HG03571 (cell line): ENCODE data around the gene TMPRSS7.
"Not testable (repeated sequence)": the region's sequence is repeated elsewhere in the genome, so short reads cannot be mapped to it uniquely, and the experiment has no call there.

Experiments used
- ATAC-seq: cut with Tn5 transposase; IDR thresholded peaks from one replicate; pipeline ENCODE4 v1.9.1; 2021; ENCODE audit not compliant: unreplicated experiment

TMPRSS7 gene

DNA sequence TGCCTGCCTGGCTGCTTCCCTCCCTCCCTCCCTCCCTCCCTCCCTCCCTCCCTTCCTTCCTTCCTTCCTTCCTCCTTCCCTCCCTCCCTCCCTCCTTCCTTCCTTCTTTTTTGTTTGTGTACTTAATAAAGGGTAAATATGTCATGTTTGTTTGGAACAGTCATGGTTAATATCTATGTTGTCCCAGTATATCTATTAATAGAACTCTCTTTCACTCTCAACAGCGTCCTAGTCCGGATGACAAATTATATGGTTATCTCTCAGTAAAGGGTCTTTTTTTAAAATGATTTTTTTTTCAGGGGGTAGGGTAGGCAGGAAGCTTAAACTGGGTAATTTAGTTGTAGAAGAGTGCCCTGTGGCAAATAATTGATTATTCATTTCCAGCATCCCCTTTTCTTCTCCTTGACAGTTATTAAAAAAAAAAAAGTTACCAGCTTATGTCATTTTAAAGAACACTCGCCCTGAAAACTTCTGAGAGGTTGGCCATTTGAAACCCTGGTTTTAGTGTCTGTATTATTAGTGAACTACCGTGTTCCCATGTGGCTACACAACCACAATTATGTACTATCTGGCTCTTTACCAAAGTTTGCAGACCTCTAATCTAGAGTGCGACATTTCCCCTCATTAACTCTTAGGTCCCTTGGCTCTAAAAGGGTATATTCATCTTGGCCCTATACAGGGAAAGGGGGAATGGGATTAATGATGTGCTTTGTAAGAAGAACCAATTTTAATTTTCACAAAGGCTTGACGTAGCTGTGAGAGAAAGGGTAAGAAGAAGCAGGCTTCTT is 22.1 kb upstream of the TMPRSS7 start:
- ATAC-seq = no peak

DNA sequence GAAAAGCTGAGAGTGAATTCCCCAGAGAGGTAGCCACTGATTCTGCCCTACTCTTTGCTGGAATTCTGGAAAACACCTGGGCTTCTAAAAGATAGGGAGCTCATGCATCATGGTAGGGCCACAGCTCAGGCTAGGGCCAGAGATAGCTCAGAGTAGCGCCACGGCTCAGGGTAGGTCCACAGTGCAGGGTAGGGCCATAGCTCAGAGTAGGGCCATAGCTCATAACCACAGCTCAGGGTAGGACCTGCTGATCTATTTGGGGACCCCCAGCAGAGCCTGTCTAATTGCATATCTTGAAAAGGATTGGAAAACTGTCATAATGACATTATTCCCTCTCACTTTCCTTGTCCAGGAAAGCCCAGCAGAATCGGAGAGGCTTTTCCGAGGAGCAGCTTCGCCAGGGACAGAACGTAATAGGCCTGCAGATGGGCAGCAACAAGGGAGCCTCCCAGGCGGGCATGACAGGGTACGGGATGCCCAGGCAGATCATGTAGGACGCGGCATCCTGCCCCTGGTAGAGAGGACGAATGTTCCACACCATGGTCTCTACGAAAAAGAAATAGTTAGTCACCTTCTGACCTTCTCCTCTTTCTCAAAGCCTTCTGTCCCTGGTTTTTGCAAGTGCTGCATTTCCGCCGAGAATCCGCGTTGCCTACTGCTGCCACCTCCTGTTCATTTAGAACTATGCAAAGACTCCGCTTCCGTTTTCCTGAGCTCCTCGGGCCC is 21.3 kb upstream of the TMPRSS7 start:
- peak; percentile 80 for ATAC-seq

DNA sequence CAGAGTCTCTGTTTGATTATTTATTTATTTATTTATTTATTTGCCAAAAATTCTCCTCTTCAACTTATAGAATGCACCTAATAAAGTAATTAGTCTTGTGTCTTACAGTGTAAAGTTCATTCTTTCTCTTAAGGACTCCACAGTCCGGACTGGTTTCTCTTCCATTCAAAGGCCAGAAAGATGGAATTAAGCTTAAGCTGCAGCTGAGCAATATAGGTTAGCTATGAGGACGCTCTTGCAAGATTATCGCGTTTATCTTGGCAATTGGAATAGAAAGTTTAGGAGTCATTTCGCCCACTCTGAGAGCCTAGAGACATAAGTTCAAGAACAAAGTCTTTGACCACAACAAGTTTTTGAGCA is 20.8 kb upstream of the TMPRSS7 start:
- ATAC-seq = no peak

DNA sequence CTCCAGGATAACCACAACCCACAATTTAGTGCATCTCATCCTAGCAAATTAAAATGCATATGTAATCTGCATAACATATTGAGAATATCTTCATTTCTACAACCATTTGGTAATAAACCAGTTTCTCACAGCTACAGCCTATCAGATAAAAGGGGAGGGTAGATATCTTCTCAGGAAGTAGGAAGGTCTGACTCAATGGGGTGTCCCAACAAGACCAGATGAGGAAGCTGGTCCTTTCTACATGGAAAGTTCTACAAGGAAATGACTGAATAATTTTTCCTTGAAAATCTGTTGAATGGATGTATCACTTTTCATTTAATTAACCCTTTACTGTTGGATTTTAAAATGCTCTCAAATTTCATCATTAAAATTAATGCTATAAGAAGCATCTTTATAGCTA is 17.4 kb upstream of the TMPRSS7 start:
- ATAC-seq = no peak

DNA sequence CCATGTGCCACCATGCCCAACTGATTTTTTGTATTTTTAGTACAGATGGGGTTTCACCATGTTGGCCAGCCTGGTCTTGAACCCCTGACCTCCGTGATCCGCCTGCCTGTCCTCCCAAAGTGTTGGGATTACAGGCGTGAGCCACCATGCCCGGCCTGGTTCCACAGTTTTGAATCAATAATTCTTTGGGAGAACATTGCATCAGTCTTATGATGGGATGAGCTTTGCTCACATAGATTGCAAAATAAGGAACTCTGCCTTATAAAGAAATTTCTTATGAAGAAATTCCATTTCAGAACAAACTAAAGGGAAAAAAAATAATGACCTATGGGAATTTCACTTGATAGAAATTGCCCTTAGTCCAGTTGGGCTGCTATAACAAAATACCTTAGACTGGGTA is 15.8 kb upstream of the TMPRSS7 start:
- no peak for ATAC-seq

DNA sequence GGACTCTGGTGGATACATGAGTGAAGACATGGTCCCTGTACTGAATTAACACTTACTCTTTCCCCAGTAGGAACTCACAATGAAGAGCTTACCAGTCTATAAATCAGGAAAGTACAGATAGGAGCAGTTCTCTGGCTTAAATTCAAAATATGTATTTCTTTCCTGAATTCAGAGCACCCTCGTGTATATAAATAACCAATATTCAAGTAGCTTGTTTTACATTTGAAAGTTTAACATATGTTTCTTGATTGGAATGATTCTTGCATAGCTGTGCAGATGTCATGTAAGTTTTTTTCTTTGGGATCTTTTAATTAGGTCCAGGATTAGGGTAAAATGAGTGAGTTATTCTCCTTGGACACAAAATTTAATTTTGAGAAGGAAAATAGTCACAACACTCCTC is 14.8 kb upstream of the TMPRSS7 start:
- no peak for ATAC-seq

DNA sequence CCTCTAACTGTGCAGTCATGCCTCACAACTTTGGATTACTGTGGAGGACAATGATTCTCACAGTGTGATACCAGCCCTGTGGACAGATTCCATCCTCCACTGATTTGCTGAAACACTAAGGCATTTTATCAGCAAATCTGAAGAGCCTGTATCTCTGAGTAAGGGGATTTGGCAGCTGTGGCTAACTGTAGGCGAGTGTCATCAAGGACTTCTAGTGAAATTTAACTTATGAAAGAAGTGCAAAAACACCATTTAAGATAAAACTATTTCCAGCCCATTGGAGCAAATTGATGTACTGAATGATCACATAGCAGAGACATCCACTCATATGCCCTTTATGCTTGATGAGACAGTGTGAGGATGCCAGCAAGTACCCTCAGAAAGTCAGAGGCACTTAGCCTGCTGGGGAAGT is 13.9 kb upstream of the TMPRSS7 start:
- no peak for ATAC-seq

DNA sequence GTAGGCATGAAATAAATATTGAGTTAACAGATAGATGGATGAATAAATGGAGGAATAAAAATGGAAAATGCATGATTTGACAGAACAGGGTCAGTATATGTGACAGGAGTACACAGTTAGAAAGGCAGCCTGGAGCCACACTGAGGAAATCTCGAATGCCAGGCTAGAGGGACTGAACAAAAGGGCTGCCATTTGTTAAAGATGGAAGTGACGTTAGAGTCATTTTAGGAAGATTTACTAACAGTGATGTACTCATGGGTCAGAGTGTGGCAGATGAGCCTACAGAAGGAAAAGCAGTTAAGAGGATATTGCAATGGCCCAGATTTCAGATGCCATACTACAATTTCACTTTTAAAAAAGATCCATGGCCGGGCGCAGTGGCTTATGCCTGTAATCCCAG is 7.4 kb upstream of the TMPRSS7 start:
- no peak for ATAC-seq

DNA sequence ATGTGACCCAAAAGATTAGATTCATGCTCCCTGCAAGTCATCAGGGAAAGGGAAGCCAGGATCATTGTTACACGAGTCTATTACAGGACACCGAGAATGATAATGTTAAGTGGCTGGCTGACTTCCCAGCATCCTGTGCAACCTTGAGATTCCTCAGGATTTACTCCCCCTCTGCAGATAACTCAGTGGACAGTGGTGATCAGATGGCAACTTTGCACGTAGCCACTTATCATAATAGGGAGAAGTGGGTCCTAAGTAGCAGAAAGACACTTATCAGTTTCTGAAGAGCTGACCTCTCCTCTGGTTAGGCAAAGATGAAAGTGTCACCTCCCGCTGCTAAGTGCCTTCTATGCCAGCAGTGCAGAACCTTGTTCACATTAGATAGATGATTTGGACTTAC is 6.7 kb upstream of the TMPRSS7 start:
- ATAC-seq = no peak

DNA sequence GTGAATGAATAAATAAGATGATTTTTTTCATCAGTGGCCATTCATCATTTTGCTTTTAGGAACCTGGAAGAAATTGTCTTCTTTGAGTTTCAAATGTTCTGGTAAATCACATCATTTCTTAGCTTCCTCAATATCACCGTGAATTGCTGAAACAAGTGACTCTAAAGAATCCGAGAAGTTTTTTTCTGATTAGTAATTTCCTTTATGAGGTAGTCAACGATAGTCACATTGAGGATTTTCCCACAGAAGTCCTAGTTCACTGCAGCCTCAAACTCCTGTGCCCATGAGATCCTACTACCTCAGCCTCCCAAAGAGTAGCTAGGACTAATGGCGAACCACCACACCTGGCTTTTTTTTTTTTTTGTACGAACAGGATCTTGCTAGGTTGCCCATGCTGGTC is 3.6 kb upstream of the TMPRSS7 start:
- no peak for ATAC-seq

DNA sequence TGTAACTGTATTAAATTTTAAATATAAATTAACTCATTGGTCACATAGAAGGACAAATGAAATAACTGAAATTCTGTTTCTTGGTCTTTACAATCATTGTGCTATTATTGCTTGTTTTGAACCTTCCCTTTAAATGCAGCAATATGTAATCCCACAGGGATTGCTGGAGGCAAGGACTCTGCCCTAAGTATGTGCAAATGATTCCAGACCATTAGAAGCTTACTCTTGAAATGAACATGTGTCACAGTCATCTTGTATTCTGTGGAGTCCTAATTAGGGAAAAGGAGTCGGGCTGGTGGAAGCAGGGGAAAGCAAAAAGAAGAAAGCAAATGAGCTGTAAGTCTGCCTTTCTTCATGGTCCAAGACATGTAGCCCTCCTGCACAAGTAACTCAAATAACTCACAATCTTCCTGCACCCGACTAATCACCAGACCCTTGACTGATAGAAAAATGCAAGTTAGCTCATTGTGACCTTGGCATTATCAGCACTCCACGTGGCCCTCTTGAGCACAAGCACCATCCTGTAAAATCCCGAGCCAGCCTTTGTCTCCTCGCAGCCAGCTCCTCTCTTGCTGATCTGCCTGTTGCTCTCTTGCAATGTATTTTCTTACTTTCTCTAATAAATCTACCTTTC is 2.3 kb upstream of the TMPRSS7 start:
- no peak for ATAC-seq

DNA sequence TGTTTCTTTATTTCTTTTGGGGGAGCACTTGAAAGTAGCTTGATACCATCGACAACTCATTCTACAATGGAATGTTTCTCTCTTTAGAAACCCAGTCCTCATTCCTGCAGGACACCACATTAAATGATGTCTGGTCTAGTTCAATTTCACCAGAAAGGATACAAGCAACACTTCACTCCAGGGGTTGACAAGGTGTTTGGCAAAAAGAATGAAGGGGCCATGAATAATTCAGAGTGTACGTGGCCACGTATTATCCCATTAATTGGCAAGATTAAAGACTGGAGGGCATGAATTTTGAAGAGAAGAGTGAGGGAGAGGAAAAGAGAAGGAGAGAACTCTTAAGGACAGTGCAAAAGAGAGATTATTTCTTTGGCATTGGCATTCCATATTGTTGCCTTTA is 705 bp downstream of the TMPRSS7 start:
- ATAC-seq = no peak

DNA sequence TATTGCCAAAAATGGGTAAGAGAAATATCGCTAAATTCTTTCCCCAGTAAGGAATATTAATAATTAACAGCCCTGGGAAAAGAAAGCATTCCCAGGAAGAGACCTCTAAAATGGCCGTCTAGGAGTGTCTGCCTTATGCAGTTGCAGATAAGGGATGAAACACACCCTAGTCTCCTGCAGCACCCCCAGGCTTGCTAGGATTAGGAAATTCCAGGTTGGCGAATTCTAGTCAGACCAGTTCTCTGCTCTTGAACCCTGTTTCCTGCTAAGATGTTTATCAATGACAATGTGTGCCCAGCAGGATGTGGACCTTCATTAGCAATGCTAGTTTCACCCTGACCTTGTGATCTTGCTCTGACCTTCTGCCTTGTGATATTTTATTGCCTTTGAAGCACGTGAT is 2.7 kb downstream of the TMPRSS7 start:
- ATAC-seq = not testable (repeated sequence)

DNA sequence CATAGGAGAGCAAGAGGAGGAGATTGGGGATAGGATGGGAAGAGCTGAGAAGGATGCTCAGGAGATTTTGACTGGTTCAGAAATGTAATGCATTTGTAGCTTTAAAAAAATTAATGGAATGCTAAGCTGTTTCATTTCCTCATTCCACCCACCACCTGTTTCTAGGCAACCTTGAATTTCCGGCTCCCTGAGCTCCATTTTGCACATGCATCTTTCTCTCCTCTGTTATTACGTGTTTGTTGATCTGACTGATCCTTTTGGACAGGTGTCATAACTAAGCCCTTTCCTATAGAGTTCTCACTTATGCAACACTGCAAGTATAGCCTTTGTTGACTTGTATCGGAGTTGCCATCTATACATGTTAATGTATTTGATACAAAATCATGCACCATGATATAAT is 4.3 kb downstream of the TMPRSS7 start:
- ATAC-seq = no peak

DNA sequence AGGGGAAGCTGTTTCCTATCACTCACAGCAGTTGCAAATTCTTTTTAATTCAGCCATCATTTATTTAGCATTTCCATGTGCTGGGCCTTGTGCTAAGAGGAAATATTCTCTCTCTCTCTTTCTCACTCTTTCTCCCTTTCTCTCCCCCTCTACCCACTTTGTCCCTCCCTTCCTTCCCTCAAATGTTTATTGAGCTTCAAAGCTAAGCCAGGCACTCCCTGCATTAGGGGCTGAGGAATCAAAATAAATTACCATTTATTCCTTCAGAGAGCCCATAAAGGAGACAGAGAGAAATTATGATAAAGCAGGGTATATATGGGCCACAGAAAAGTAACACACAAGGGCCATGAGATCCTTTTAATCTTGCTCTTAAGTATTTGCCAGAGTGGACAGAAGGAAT is 6.8 kb downstream of the TMPRSS7 start:
- no peak for ATAC-seq

DNA sequence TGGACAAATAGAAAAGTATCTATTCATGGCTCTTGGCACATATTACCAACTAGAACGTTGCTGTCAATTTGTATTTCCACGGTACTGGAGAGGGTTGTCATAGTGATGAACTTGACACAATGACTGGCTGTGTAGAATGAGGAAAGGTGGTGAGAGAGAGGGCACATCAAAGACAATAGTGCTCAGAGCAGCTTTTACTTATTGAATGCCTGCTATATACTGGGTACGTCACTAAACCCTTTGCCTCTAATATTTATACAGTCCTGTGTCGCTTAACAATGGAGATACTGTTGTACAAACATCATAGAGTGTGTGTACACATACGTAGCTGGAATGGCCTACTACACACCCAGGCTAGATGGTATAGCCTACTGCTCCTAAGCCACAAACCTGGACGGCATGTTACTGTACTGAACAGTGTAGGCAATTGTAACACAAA is 8.3 kb downstream of the TMPRSS7 start:
- ATAC-seq = no peak

DNA sequence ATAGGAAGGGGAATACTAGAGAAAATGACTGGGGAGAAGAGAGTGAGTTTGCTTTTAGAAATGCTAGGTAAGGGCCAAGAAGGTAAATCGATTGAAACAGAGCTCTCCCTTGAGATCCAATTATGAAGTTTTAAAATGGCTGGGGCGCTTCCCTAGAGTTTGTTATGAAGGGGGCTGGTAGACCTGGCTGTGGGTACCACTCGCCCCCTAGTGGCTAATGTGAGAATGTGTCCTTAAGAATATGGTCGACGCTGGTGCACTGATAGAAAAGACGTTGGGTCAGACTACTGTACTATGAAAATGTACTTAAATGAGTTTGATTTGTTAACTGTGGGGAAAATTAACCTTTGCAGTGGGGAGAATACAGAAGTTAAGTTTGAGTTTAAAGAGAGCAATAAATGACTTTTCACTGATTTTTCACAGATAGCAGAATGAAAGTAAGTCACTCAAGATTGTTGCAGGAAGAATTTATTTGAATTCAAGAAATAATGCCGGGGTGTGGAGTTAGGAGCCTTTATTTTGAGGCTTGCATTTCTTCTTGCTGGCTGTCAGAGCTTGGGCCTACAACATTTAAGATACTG is 9.2 kb downstream of the TMPRSS7 start:
- ATAC-seq = peak; percentile 86

DNA sequence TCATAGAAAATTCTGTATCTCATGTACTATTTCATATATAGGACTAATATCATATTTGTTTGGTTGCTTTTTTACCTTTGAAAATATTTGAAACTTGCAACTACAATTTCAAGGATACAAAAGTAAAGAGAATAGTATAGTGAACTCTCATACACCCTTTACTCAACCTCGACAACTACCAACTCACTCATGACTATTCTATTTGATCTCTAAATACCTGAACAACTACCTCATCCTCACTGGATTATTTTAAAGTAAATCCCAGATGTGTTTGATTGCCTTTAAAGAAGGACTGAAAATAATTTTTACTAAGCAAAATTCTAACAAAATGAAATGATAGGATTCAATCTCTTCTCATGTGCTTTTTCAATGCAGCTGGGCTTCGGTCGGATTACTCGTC is 12.1 kb downstream of the TMPRSS7 start:
- ATAC-seq = no peak

DNA sequence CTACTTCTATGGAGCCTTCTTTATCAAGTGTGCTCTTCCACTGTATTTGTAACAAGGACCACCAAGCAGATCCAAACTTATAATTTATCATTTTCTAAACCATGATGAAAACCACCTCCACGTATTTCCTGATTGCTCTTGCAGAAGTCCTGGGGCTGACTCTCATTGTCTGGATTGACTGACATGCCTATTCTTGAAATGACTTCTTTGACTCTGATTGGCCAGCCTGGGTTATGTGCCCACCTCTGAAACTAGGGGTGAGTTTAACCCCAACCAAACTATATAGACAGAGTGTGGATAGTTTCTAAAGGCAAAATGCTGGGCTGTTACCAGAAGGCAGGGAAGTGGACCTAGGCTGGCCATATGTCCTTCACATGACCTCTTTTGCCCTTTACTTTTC is 12.7 kb downstream of the TMPRSS7 start:
- ATAC-seq = no peak

DNA sequence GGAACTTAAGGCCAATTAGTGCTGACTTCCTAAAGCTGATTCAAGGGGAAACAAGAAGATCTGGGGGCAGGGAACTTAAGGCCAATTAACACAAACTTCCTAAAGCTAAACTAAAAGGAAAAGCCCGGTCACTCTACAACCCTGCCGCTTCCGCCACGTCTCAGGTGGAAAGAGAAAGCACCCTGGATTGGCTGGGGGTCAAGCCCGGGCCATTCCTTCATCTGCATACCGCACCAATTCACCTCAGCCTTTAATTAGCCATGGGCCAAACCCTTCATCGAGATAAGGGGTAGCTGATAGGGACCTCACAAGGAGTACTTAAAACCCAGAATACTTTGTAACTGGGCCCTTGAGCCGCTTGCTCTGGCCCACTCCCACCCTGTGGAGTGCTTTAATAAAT is 14.4 kb downstream of the TMPRSS7 start:
- ATAC-seq = no peak

DNA sequence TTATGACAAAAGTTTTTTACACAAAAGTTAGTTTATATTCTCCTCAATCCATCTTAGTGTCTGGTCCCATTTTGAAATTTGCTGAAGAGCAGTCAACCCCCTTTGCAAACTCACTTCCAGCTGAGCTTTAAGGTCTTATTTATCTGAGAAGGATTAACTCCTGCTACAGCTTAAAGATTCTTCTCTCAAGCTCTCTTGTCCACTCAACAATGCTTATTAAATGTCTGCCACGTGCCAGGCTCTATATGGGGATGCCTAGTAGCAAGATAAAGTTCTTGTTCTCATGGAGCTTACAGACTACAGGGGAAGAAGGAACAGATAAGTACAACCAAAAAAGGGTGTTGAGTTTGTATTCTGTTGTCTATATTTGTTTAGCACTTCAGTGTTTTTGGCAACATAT is 18.7 kb downstream of the TMPRSS7 start:
- no peak for ATAC-seq

DNA sequence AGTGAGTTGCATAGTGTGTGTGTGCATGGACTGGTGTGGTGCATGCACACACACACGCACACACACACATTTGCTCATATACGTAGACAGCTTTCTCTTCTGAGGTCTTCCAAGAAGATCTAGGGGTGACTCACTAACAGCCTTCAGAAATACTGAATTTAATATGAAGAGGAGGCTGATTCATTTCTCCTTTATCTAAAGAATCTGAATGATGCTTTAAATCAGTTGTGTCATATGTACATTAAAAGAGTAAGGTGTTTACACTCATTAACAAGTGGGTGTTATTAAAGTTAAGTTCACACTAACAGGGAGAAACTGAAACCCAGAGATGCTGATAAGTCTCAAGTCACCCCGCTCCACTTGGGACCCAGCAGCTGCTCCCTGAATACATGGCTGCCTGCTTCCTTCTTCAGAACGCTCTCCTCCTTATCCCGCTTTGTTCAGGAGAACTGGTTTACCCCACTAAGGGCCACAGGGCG is 22.0 kb downstream of the TMPRSS7 start:
- ATAC-seq = no peak
